ENCODE data around the gene ERF. TPM values are rescaled to one million over a fixed set of nuclear protein-coding genes. Genes with fewer than 3 reads are reported as not detected.

The ERF gene
- total RNA-seq, 2 donors from 2014 or later = 106 to 138 TPM

DNA sequence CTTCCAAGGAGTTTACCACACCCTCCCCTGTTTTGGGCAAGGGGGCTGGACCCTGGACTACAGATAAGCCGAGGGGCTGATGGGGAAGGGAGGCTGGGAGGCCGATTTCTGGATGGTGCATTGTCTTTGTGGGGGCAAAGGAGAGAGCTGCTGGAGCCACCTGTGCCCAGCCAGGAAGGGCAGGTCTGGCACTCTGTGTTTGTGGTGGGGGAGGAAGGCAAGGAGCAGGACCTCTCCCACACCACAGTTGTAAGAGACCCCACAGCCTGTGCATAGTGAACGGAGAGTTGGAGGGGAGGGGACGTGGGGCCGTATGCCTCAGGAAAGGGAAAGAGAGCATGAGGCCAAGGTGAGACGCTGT lies 31.0 kb upstream of the ERF start:
- WGBS, 2 experiments (ENCODE audit: insufficient coverage in 1 of 2, insufficient read length in 1 of 2) = 93% methylated on average over 3 to 6 of the region's 6 CpGs
- H3K4me3 ChIP-seq (ENCODE audit: low read length) = no peak overlapping the region
- TF ChIP-seq, protein P1, sequence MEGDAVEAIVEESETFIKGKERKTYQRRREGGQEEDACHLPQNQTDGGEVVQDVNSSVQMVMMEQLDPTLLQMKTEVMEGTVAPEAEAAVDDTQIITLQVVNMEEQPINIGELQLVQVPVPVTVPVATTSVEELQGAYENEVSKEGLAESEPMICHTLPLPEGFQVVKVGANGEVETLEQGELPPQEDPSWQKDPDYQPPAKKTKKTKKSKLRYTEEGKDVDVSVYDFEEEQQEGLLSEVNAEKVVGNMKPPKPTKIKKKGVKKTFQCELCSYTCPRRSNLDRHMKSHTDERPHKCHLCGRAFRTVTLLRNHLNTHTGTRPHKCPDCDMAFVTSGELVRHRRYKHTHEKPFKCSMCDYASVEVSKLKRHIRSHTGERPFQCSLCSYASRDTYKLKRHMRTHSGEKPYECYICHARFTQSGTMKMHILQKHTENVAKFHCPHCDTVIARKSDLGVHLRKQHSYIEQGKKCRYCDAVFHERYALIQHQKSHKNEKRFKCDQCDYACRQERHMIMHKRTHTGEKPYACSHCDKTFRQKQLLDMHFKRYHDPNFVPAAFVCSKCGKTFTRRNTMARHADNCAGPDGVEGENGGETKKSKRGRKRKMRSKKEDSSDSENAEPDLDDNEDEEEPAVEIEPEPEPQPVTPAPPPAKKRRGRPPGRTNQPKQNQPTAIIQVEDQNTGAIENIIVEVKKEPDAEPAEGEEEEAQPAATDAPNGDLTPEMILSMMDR (conservative IDR thresholded peaks at IDR 0.05) = no peak
- H3K4me3 Mint-ChIP-seq = peak overlapping the region; percentile 80
- no peak overlapping the region for H3K27ac Mint-ChIP-seq
- peaks cover 19% of the 10 kb centered on the region for H3K36me3 Mint-ChIP-seq (ENCODE audit: low read depth)
- no peak for DNase-seq
- H3K9me3 Mint-ChIP-seq = no peaks in the 10 kb centered on the region
- H3K4me1 Mint-ChIP-seq = peaks cover 25% of the 10 kb centered on the region
- H3K9ac ChIP-seq (ENCODE audit: extremely low read depth, low read length, poor library complexity, severe bottlenecking) = no peak overlapping the region
- H3K27ac ChIP-seq (ENCODE audit: low read depth, low read length) = no peak overlapping the region
- no peaks in the 10 kb centered on the region for H3K27me3 ChIP-seq (ENCODE audit: control insufficient read depth, insufficient read depth, low read length, poor library complexity, severe bottlenecking)
- no peaks in the 10 kb centered on the region for H3K27me3 Mint-ChIP-seq (ENCODE audit: insufficient read depth)
- no peaks in the 10 kb centered on the region for H3K9me3 ChIP-seq (ENCODE audit: control insufficient read depth, low read length)
- peaks cover 10% of the 10 kb centered on the region for H3K4me1 ChIP-seq (ENCODE audit: control insufficient read depth, insufficient read depth, low read length)
- H3K36me3 ChIP-seq (ENCODE audit: control insufficient read depth, insufficient read depth, low read length) = peaks cover 40% of the 10 kb centered on the region

DNA sequence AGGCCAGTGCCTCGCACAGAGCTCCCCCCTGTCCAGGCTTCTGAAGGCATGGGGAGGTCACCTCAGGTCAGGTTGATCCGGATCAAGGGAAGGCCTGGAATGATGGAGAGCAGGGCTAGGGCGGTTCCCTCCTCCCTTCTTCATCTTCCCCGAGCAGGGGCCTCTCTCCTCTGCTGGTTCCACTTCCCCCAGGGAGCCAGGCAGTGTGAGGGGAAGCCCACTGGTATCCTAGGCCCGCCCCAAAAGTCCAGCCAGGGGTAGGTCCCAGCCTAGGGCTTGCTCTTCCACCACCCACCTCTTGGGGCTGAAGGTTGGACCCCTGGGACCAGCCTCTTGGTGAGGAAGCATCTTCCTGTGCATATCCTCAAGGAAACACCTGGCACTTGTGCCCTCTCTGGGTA lies 30.6 kb upstream of the ERF start:
- Histone ChIP-seq H3K9ac (ENCODE audit: extremely low read depth, low read length, poor library complexity, severe bottlenecking) (no peak overlapping the region), H3K4me3 (ENCODE audit: low read length) (peak overlapping the region; percentile 89), H3K27ac (ENCODE audit: low read depth, low read length) (no peak overlapping the region), H3K9me3 (ENCODE audit: control insufficient read depth, low read length) (no peaks in the 10 kb centered on the region), H3K4me1 (ENCODE audit: control insufficient read depth, insufficient read depth, low read length) (peaks cover 10% of the 10 kb centered on the region), H3K36me3 (ENCODE audit: control insufficient read depth, insufficient read depth, low read length) (peaks cover 36% of the 10 kb centered on the region), H3K27me3 (ENCODE audit: control insufficient read depth, insufficient read depth, low read length, poor library complexity, severe bottlenecking) (no peaks in the 10 kb centered on the region)
- no peaks in the 10 kb centered on the region for H3K9me3 Mint-ChIP-seq
- WGBS, 2 experiments (ENCODE audit: insufficient coverage in 1 of 2, insufficient read length in 1 of 2) = 82 to 86% methylated on average over 1 to 5 of the region's 5 CpGs
- TF ChIP-seq, protein P1 (conservative IDR thresholded peaks at IDR 0.05) = peak; percentile 36
- peak overlapping the region; percentile 80 for H3K4me3 Mint-ChIP-seq
- peaks cover 19% of the 10 kb centered on the region for H3K36me3 Mint-ChIP-seq (ENCODE audit: low read depth)
- no peak overlapping the region for H3K27ac Mint-ChIP-seq
- DNase-seq = no peak
- H3K27me3 Mint-ChIP-seq (ENCODE audit: insufficient read depth) = no peaks in the 10 kb centered on the region
- peaks cover 25% of the 10 kb centered on the region for H3K4me1 Mint-ChIP-seq

DNA sequence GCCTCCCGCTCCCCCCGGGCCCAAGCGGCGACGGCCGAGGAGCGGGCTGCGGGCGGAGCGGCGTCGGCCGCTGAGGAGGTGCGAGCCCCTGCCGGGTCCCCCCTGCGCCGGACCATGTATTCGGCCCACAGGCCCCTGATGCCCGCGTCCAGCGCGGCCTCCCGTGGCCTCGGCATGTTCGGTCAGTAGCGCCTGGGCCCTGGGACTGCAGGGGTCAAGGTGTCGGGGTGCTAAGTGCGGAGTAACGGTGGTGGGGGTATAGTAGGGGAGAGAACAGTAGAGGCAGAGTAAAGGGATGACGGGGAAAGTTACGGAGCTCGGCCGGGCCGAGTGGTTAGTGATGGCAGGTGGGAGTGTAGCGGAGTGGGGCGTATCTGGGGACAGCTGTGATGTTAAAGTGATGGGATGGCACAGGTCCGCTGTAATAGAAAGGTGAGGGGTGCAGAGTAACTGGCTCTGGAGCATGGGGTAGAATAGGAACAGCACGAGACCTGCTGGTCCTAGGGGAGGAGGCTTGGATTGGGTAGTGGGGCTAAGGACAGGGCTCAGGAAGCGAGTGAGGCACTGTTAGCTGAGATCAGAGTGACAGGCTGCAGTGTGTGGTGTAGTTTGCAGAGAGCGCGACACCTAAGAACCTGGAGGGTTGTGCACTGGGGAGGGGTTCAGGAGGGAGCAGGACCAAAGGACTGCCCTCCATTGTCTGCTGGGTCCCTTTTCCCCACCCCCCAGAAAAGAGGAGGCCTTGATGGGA lies 29.8 kb upstream of the ERF start:
- Histone ChIP-seq H3K27me3 (ENCODE audit: control insufficient read depth, insufficient read depth, low read length, poor library complexity, severe bottlenecking) (no peaks in the 10 kb centered on the region), H3K27ac (ENCODE audit: low read depth, low read length) (no peak overlapping the region), H3K36me3 (ENCODE audit: control insufficient read depth, insufficient read depth, low read length) (peaks cover 29% of the 10 kb centered on the region), H3K9me3 (ENCODE audit: control insufficient read depth, low read length) (no peaks in the 10 kb centered on the region), H3K4me1 (ENCODE audit: control insufficient read depth, insufficient read depth, low read length) (peaks cover 10% of the 10 kb centered on the region), H3K4me3 (ENCODE audit: low read length) (peak overlapping the region; percentile 89), H3K9ac (ENCODE audit: extremely low read depth, low read length, poor library complexity, severe bottlenecking) (peak overlapping the region; percentile 25)
- DNase-seq = peak; percentile 69
- H3K36me3 Mint-ChIP-seq (ENCODE audit: low read depth) = peaks cover 17% of the 10 kb centered on the region
- WGBS, 2 experiments (ENCODE audit: insufficient coverage in 1 of 2, insufficient read length in 1 of 2) = 4 to 6% methylated on average over 8 to 41 of the region's 41 CpGs
- H3K4me1 Mint-ChIP-seq = peaks cover 25% of the 10 kb centered on the region
- peak overlapping the region; percentile 80 for H3K4me3 Mint-ChIP-seq
- TF ChIP-seq, protein P1 (conservative IDR thresholded peaks at IDR 0.05) = no peak
- H3K9me3 Mint-ChIP-seq = no peaks in the 10 kb centered on the region
- peak overlapping the region; percentile 85 for H3K27ac Mint-ChIP-seq
- no peaks in the 10 kb centered on the region for H3K27me3 Mint-ChIP-seq (ENCODE audit: insufficient read depth)

Data from endodermal cell (in vitro differentiated cells).